GM21825 (cell line): ENCODE measurements around the gene METAP1D.

ENCODE experiments used
- ATAC-seq: cut with Tn5 transposase; IDR thresholded peaks from one replicate; pipeline ENCODE4 v1.9.1; 2021; ENCODE audit warnings: mild to moderate bottlenecking, moderate library complexity; ENCODE audit not compliant: unreplicated experiment

Gene METAP1D

GRCh38 chr2:172090044-172090961 is 90.5 kb downstream of the METAP1D start:
- no peak for ATAC-seq

DNA sequence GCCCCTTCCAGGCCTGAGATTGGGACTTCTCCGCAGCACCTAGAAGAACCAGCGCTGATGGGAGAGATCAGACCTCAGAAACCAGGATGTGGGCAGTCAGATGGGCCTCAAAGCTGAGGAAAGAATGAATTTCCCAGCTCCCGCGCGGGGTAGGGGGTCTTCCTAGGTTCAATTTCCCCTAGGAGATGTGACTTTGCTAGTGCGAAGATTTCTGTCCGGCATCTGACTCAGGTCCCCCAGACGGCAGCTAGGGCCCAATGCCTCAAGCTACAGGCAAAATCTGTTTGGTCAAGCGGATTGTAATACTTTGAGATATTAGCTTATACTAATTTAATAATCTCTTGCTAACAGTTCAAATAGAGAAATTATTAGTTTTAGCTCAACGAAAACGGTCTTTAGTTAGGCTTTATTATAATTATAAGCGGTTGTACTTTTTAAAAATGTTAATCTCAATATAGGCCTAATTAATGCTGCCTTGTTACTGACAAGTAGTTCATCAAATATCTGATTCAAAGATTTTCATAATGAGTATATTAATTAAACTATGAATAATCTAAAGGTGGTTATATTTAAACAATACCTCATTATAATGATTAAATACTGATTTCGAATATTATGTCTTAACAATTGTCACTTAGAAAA is 91.4 kb downstream of the METAP1D start:
- ATAC-seq = no peak

- ATAC-seq = no peak
Observed at GRCh38 chr2:172091761-172092566, 92.2 kb downstream of the METAP1D start.

DNA sequence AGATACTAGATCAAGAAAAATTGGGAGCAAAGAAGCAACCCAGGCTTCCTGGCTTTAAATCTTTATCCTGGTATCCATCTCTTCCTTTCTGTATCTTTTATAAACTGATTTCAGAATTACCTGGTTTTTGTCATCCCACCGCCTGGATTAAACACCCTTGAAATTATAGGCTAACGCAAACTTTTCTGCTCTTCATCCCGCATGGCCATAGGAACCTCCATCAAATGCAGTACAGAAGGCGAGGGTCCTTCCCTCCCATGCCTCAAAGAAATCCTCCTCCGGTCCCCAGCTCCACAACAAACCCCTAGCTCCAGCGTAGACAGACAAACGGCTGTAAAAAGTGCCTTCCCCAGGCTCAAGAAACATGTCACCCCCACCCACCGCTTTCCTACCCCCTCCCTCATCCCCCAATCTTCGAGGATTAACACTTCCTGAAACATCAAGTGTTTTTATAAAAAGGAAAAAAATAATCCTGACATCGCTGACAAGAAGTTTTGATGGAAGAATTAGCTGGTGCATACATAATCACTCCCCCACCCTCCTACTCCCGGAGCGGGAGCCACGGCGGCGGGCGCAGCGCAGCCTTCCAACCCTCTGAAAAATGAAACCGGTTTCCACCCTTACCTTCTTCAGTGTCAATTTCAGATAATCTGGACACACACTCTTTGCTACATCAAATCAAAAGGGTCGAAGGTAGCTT is 93.1 kb downstream of the METAP1D start:
- ATAC-seq = no peak

GRCh38 chr2:172093416-172094293 is 93.9 kb downstream of the METAP1D start:
- no peak for ATAC-seq

- ATAC-seq = no peak
Observed at GRCh38 chr2:172094294-172095145, 94.8 kb downstream of the METAP1D start.

- ATAC-seq = peak; percentile 39
Observed at GRCh38 chr2:172095146-172095904, 95.6 kb downstream of the METAP1D start.

GRCh38 chr2:172095905-172096625 is 96.3 kb downstream of the METAP1D start:
- no peak for ATAC-seq

GRCh38 chr2:172096626-172097547 is 97.1 kb downstream of the METAP1D start:
- ATAC-seq = no peak

DNA sequence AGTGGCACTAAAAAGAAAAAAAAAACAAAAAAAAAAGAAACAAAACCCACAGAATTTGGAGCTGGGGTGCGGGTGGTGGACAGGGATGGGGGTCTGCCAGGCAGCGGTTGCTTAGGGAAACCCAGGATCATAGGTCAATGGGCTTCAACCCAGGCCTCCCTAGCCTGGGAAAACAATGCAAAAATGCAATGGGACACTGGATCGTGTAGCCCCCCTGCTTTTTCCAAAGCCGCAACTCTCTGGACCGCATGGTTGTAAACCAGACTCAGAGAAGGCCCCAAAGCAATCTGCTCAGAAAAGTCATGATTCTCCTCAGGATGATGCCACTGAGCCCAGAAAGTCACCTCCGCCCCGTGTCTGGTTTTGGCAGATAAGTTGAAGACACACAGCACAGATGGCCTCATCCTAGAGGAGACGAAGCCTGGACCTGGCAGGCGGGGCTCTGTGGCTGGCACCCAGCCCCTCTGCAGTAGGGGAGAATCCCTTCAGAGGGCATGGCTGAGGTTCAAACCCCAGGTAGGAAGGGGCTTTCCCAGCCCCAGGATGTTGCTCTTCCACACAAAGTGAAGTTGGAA is 97.9 kb downstream of the METAP1D start:
- ATAC-seq = no peak

GRCh38 chr2:172098287-172098649 is 98.5 kb downstream of the METAP1D start:
- ATAC-seq = no peak

GRCh38 chr2:172098650-172099471 is 99.1 kb downstream of the METAP1D start:
- no peak for ATAC-seq

DNA sequence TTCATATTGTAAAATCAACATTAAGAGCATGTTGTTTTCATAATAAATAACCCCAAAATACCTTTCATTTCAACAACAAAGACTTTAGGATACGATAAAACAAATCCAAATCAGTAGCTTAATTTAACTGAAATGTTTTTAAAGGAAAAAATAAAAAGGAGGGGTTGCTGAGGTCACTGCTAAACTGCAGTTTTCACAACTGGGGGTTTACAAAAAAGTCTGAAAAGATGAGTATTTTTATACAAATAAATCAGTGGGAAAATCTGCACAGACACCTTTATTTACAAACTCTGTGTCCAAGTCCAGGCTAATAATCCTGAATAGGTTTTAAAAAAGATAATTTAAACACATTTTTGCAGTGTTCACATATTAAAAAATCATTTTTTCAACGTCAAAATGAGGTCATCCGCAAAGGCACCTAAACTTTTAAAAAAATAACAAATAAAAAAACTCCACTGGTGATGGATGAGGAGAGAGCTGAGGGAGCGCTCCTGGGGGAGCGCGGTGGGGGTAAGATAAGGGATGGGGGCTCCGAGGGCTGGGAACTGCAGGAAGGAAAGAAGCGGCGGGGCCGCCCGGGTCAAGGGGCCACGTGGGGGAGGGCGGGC is 99.8 kb downstream of the METAP1D start:
- ATAC-seq = no peak

DNA sequence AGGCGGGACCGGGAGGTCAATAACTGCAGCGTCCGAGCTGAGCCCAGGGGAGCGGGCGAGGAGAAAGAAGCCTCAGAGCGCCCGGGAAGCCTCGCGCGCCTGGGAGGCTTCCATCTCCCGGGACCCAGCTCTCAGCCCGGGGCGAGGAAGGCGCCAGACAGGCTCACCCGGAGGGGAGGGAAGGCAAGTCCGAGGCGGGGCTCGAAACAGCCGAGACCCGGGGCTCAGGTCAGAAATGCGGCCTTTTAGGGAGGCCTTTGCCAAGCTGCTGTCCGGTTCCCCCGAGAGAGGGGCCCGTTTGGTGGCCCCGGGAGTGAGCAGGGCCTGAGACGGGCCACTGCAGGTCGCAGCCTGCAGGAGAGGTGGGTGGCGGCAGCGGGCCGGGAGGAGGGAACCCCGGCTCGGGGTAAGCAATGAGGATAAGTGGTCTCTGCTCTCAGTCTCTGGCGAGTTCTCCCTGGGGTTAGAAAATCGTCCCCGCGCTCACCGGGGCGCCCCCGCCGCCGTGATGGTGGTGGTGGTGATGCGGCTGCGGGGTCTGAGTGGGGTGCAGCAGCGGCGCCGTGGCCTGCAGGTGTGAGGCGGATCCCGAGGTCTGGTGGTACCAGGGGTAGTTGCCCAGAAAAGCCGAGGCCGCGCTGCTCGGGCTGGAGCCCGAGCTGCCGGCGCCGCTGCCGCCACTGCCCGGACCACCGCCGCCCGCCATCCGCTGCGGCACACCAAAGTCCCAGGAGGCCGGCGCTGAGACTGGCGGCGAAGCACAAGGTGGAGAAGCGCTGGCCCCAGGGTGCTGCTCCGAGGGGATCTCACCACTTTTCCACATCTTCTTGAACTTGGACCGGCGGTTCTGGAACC is 100.6 kb downstream of the METAP1D start:
- no peak for ATAC-seq
